Neural cell (in vitro differentiated cells): ENCODE measurements around the gene STX18.

Experiments used
- POLR2AphosphoS5 ChIP-seq: IDR thresholded peaks from 2 replicates; pipeline ENCODE4 v1.6.1; 2012
- RAD21 ChIP-seq: fragments of 450-650 bp; conservative IDR thresholded peaks from 2 replicates; pipeline ENCODE4 v1.6.1; 2014; ENCODE audit warnings: antibody characterized with exemption, mild to moderate bottlenecking, moderate library complexity
- TAF1 ChIP-seq: IDR thresholded peaks from 2 replicates; pipeline ENCODE4 v1.6.1; 2012; ENCODE audit warnings: low read depth
- TF ChIP-seq, protein P1 (sequence below): fragments of 450-650 bp; IDR thresholded peaks from 2 replicates; pipeline ENCODE4 v1.5.1; 2014; ENCODE audit warnings: antibody characterized with exemption, mild to moderate bottlenecking, moderate library complexity; ENCODE audit not compliant: poor library complexity, severe bottlenecking

DNA sequence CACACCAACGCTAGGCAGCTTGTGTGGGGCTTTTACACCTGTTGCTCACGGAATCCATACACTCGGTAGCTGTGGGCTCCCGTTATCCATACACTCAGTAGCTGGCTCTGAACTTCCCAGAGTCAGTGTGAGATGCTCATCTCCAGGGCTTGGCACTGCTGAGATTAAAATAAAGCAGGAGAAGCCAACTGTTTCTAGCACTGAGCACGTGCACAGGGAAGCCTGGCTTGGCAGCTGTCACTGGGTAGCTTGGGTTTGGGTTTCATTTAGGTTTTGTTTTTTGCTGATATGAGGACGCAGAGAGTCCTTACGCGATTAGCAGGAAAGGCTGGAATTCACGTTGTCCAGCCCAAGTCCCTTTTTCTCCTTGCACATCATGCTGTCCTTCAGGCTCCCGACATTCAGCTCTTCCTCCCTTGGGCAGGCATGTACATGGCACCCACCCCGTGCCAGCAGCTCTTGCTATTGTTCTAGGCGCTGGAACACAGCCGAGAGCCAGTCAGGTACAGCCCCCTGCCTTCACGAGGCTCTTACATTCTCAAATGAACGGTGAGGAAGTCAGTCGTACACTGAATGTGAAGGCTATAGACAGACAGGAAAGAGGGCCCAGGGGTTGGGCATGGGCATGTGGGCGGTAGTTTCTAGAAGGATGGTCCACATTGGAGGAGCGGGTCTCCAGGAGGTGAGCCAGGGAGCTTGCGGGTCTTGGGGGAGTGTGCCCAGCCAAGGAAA lies 129.0 kb downstream of the STX18 start:
- TF ChIP-seq RAD21 (no peak), POLR2AphosphoS5 (no peak), TAF1 (no peak)
- TF ChIP-seq, protein P1, sequence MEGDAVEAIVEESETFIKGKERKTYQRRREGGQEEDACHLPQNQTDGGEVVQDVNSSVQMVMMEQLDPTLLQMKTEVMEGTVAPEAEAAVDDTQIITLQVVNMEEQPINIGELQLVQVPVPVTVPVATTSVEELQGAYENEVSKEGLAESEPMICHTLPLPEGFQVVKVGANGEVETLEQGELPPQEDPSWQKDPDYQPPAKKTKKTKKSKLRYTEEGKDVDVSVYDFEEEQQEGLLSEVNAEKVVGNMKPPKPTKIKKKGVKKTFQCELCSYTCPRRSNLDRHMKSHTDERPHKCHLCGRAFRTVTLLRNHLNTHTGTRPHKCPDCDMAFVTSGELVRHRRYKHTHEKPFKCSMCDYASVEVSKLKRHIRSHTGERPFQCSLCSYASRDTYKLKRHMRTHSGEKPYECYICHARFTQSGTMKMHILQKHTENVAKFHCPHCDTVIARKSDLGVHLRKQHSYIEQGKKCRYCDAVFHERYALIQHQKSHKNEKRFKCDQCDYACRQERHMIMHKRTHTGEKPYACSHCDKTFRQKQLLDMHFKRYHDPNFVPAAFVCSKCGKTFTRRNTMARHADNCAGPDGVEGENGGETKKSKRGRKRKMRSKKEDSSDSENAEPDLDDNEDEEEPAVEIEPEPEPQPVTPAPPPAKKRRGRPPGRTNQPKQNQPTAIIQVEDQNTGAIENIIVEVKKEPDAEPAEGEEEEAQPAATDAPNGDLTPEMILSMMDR: no peak
